HG03103 (cell line): ENCODE results near the gene AKR1C4.
"Not testable (repeated sequence)": the region's sequence is repeated elsewhere in the genome, so short reads cannot be mapped to it uniquely, and the experiment has no call there.

Source experiments
- ATAC-seq: cut with Tn5 transposase; IDR thresholded peaks from one replicate; pipeline ENCODE4 v1.9.1; 2021; ENCODE audit warnings: low read depth; ENCODE audit not compliant: unreplicated experiment

Gene AKR1C4

GRCh38 chr10:5196702-5197113 is at the start of gene AKR1C4:
Gene AKR1C4 (plus strand): TSS chr10:5196837. CDS start chr10:5196868, 31 bp downstream.
- ATAC-seq, result no peak

GRCh38 chr10:5146920-5147254 is 49.8 kb upstream of the AKR1C4 start:
- no peak for ATAC-seq

GRCh38 chr10:5147255-5147980 is 49.2 kb upstream of the AKR1C4 start:
- no peak for ATAC-seq

- ATAC-seq, result no peak
Observed at GRCh38 chr10:5147981-5148677, 48.5 kb upstream of the AKR1C4 start.

- ATAC-seq, result no peak
Observed at GRCh38 chr10:5148678-5149032, 48.0 kb upstream of the AKR1C4 start.

- no peak for ATAC-seq
Observed at GRCh38 chr10:5151076-5151475, 45.6 kb upstream of the AKR1C4 start.

- ATAC-seq, result no peak
Observed at GRCh38 chr10:5155951-5156350, 40.7 kb upstream of the AKR1C4 start.

- no peak for ATAC-seq
Observed at GRCh38 chr10:5157501-5157900, 39.1 kb upstream of the AKR1C4 start.

GRCh38 chr10:5159126-5159525 is 37.5 kb upstream of the AKR1C4 start:
- no peak for ATAC-seq

- ATAC-seq, result no peak
Observed at GRCh38 chr10:5163487-5163886, 33.1 kb upstream of the AKR1C4 start.

- no peak for ATAC-seq
Observed at GRCh38 chr10:5165738-5166137, 30.9 kb upstream of the AKR1C4 start.

GRCh38 chr10:5168897-5169420 is 27.7 kb upstream of the AKR1C4 start:
- ATAC-seq, result no peak

GRCh38 chr10:5175581-5175980 is 21.1 kb upstream of the AKR1C4 start:
- ATAC-seq, result not testable (repeated sequence)

- ATAC-seq, result not testable (repeated sequence)
Observed at GRCh38 chr10:5180503-5180902, 16.1 kb upstream of the AKR1C4 start.

GRCh38 chr10:5183923-5184322 is 12.7 kb upstream of the AKR1C4 start:
- no peak for ATAC-seq

GRCh38 chr10:5184987-5185775 is 11.5 kb upstream of the AKR1C4 start, which contains the start of gene AKR1C8:
Gene AKR1C8 (minus strand): TSS chr10:5185150. CDS start chr10:5185104, 46 bp downstream.
- no peak for ATAC-seq

- ATAC-seq, result no peak
Observed at GRCh38 chr10:5187867-5188266, 8.8 kb upstream of the AKR1C4 start.

GRCh38 chr10:5188358-5188757 is 8.3 kb upstream of the AKR1C4 start:
- ATAC-seq, result no peak

GRCh38 chr10:5194431-5194830 is 2.2 kb upstream of the AKR1C4 start:
- no peak for ATAC-seq

- no peak for ATAC-seq
Observed at GRCh38 chr10:5195727-5196374, 786 bp upstream of the AKR1C4 start.

GRCh38 chr10:5198386-5198785 is 1.7 kb downstream of the AKR1C4 start:
- no peak for ATAC-seq
